Measurements from ENCODE around the gene XKR8. TPM values are rescaled to one million over a fixed set of nuclear protein-coding genes. Genes with fewer than 3 reads are reported as not detected.

XKR8 gene, protein sequence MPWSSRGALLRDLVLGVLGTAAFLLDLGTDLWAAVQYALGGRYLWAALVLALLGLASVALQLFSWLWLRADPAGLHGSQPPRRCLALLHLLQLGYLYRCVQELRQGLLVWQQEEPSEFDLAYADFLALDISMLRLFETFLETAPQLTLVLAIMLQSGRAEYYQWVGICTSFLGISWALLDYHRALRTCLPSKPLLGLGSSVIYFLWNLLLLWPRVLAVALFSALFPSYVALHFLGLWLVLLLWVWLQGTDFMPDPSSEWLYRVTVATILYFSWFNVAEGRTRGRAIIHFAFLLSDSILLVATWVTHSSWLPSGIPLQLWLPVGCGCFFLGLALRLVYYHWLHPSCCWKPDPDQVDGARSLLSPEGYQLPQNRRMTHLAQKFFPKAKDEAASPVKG
- total RNA-seq (1 to 10 TPM; 2.2 to 6.0 (median 4.3) TPM), polyA plus RNA-seq (1 to 10 TPM; 4.3 to 5.0 TPM)
- long read RNA-seq, donor 1, transcript XKR8-201 (3 exons, 2,692 nt) = major isoform, 10 of 16 reads
- long read RNA-seq, donor 1, partial matches to known transcripts = 4 of 16 reads
- long read RNA-seq, donor 1, other reads (novel, unspliced or antisense) = 2 of 16 reads
- long read RNA-seq, donor 2, transcript XKR8-201 (3 exons, 2,692 nt) = major isoform, 8 of 8 reads
- long read RNA-seq, donor 2, partial matches to known transcripts = 0 of 8 reads
- long read RNA-seq, donor 2, other reads (novel, unspliced or antisense) = 0 of 8 reads
- long read RNA-seq, donor 3, transcript XKR8-201 (3 exons, 2,692 nt) = major isoform, 16 of 21 reads
- long read RNA-seq, donor 3, partial matches to known transcripts = 4 of 21 reads
- long read RNA-seq, donor 3, other reads (novel, unspliced or antisense) = 1 of 21 reads

DNA sequence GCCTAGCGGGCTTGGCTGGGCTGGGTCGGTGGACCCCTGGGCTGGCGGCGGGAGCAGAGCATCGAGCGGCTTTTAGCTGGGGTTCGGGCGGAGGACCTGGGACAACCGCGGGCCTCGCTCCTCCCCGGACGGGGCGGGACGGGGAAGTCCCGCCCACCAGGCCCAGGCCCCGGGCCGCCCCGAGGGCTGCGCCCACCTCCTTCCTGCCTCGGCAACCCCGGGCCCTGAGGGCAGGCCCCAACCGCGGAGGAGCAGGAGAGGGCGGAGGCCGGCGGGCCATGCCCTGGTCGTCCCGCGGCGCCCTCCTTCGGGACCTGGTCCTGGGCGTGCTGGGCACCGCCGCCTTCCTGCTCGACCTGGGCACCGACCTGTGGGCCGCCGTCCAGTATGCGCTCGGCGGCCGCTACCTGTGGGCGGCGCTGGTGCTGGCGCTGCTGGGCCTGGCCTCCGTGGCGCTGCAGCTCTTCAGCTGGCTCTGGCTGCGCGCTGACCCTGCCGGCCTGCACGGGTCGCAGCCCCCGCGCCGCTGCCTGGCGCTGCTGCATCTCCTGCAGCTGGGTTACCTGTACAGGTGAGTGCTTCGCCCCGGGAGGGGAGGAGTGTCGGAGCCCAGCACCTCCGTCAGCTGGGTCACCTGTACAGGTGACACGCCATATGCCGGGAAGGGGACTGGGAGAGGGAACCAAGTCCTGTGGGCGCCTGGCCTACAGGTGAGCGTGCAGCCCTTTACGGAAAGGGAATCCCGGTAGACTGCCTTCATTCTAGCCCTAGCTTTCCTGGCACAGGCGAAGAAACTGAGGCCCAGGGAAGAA lies at the start of gene XKR8:
XKR8 (plus strand) TSS at position 182 of the 812 bp plus-strand sequence; CDS start at position 279, 97 bp downstream.
- DNase-seq (peak; percentile 76 to 85), ATAC-seq (peak; percentile 96 to 97 (median 96))
- H3K36me3 ChIP-seq = peaks cover 0 to 22% (median 0%) of the 10 kb centered on the region in 9 donors
- H3K4me1 ChIP-seq = peaks cover 7 to 31% (median 27%) of the 10 kb centered on the region in 9 donors
- no peaks in the 10 kb centered on the region for H3K9me3 ChIP-seq
- peak within 1 kb of the TSS; percentile 89 to 97 (median 93) for H3K27ac ChIP-seq
- intact Hi-C loops (cut with DNase I) = no loop called here
- TF ChIP-seq, protein P1, sequence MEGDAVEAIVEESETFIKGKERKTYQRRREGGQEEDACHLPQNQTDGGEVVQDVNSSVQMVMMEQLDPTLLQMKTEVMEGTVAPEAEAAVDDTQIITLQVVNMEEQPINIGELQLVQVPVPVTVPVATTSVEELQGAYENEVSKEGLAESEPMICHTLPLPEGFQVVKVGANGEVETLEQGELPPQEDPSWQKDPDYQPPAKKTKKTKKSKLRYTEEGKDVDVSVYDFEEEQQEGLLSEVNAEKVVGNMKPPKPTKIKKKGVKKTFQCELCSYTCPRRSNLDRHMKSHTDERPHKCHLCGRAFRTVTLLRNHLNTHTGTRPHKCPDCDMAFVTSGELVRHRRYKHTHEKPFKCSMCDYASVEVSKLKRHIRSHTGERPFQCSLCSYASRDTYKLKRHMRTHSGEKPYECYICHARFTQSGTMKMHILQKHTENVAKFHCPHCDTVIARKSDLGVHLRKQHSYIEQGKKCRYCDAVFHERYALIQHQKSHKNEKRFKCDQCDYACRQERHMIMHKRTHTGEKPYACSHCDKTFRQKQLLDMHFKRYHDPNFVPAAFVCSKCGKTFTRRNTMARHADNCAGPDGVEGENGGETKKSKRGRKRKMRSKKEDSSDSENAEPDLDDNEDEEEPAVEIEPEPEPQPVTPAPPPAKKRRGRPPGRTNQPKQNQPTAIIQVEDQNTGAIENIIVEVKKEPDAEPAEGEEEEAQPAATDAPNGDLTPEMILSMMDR (IDR thresholded peaks at IDR 0.05) = peak in 7 of 9 donors; percentile 24 to 64 (median 51)
- WGBS, 2 donors = 6 to 8% methylated on average over 67 to 68 of the region's 68 CpGs
- H3K4me3 ChIP-seq = peak within 1 kb of the TSS; percentile 56 to 92 (median 72)
- H3K27me3 ChIP-seq = no peaks in the 10 kb centered on the region

DNA sequence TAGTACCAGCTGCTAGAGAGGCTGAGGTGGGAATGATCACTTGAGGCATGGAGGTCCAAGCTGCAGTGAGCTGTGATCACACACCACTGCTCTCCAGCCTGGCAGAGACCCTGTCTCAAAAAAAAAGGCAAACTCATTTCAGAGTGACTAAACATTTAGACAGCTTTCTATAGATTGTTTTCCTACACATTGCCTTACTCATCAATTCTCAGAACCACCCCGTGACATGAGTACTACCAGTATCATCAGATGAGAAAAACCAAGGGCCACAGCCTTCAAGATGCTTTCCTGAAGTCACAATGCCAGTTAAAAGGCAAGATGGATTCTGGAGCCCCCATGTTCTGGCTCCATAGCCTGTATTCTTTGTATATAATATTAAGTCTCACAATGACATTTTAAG lies 47.3 kb upstream of the XKR8 start:
- intact Hi-C loops (cut with DNase I) = no loop called here
- no peak for ATAC-seq
- peaks cover 0 to 9% (median 6%) of the 10 kb centered on the region in 11 donors for H3K9me3 ChIP-seq
- H3K27me3 ChIP-seq = no peaks in the 10 kb centered on the region
- 92 to 95% methylated on average over 1 of the region's 1 CpG for WGBS, 2 donors
- TF ChIP-seq, protein P1 (IDR thresholded peaks at IDR 0.05) = no peak
- H3K36me3 ChIP-seq = peaks cover 0 to 55% (median 23%) of the 10 kb centered on the region in 9 donors
- peaks cover 2 to 25% (median 9%) of the 10 kb centered on the region in 9 donors for H3K4me1 ChIP-seq
- H3K4me3 ChIP-seq = no peak overlapping the region
- DNase-seq = no peak
- H3K27ac ChIP-seq = peak overlapping the region in 1 of 10 donors; percentile 14

DNA sequence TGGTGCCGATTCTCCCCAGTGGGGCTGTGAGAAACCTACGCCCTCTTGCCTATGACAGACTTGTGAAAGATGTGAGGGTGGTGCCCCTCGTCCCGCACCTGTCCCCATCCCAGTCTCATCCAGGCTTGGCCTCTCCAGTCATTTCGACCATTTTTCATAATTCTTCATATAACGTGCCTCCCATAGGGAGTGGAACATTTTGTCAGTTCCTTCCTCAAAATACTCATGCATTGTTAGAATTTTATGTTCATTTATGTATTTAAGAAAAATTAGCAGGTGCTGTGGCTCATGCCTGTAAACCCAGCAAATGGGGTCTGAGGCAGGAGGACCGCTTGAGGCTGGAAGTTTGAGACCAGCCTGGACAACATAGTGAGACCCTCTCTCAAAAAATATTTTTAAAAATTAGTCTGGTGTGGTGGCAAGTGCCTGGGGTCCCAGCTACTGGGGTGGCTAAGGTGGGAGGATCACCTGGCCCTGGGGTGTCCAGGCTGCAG lies 44.6 kb upstream of the XKR8 start:
- Histone ChIP-seq H3K9me3 (peaks cover 0 to 9% (median 6%) of the 10 kb centered on the region in 11 donors), H3K36me3 (peaks cover 0 to 28% (median 11%) of the 10 kb centered on the region in 9 donors), H3K4me3 (peak overlapping the region in 7 of 10 donors; percentile 67 to 89 (median 79)), H3K27ac (peak overlapping the region in 8 of 10 donors; percentile 13 to 91 (median 81)), H3K4me1 (peaks cover 2 to 25% (median 9%) of the 10 kb centered on the region in 9 donors), H3K27me3 (no peaks in the 10 kb centered on the region)
- intact Hi-C loops (cut with DNase I) = no loop called here
- ATAC-seq (peak in 2 of 8 donors; percentile 3 to 13), DNase-seq (no peak)
- 61 to 65% methylated on average over 7 of the region's 7 CpGs for WGBS, 2 donors
- TF ChIP-seq, protein P1 (IDR thresholded peaks at IDR 0.05) = no peak
